Astrocyte of the hippocampus (primary cell): ENCODE results near the gene BCAS3.

ENCODE experiments used
- DNase-seq: peaks from one replicate; pipeline ENCODE4 v3.0.0; 2011; ENCODE audit warnings: low read depth, low spot score

BCAS3 gene

GRCh38 chr17:61393904-61394629 lies 716.4 kb downstream of the BCAS3 start:
- DNase-seq: no peak

GRCh38 chr17:61394630-61395408 lies 717.2 kb downstream of the BCAS3 start:
- no peak for DNase-seq

DNA sequence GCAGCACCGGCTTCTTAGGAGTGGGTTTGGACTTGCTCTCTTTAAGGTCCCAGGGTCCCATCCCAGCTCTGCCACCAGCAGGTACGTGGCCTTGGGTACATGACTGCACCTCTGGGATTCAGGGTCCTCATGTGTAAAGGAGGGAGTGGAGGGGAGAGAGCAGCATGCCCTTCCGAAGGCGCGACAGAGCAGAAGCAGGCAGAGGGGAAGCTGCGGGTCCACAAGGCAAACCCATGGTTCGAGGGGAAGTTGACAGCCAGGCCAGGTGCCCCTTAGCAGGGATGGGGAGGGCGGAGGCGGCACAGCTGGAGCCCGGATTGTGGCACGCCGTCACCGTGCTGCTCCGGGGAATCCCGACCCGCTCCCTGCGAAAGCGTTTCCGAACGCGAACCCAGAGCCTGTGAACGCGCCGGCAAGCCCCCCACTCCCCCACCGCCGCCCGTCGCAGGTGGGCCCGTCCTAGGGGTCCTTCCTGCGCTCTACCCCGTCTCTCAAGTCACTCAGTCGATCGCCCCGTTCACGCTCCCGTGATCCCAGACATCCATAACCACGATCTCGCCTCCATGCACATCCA lies 717.8 kb downstream of the BCAS3 start:
- no peak for DNase-seq

- DNase-seq: no peak
Measured at GRCh38 chr17:61395983-61396585, 718.4 kb downstream of the BCAS3 start.

- no peak for DNase-seq
Measured at GRCh38 chr17:61396586-61397085, 719.0 kb downstream of the BCAS3 start.

- DNase-seq: peak; percentile 55
Measured at GRCh38 chr17:61397086-61397842, 719.6 kb downstream of the BCAS3 start.

DNA sequence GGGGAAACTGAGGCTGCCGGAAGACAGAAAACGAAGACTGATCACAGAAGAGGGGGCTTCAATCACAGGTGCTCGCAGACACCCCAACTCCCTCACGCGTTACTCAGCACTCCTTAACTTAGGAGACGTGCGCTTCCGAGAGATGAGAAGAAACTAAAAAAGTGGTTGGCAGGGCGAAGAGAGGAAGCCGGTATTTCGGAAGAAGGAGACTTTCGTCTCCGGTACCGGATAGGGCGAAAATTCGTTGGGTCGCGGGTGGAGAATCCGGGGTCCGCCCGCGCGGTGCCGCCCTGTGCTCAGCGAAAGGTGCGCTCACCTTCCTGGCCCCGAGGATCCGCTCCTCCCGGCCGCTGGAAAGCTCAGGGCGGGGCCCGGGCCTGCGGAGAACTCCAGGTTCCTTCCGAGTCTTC lies 721.1 kb downstream of the BCAS3 start:
- DNase-seq: peak; percentile 37

GRCh38 chr17:61399131-61400065 lies 721.7 kb downstream of the BCAS3 start, which contains the start of gene TBX2:
TSS of gene TBX2 (plus strand) at chr17:61399843. CDS start at chr17:61400177, 334 bp downstream.
- DNase-seq: peak; percentile 93

DNA sequence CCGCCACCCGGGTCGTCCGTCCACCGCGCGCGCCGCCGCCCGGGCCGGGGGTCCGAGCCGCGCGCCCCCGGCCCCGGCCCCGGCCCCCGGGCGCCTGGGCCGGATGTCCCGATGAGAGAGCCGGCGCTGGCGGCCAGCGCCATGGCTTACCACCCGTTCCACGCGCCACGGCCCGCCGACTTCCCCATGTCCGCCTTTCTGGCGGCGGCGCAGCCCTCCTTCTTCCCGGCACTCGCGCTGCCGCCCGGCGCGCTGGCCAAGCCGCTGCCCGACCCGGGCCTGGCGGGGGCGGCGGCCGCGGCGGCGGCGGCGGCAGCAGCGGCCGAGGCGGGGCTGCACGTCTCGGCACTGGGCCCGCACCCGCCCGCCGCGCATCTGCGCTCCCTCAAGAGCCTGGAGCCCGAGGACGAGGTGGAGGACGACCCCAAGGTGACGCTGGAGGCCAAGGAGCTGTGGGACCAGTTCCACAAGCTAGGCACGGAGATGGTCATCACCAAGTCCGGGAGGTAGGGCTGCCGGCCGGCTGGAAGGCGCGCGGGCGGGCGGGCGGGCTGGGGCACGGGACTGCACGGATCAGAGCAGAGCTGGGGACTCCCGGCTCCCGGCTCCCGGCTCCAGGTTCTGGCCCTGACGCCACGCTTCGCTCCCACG lies 722.5 kb downstream of the BCAS3 start:
- peak; percentile 74 for DNase-seq

- peak; percentile 62 for DNase-seq
Measured at GRCh38 chr17:61400717-61401388, 723.2 kb downstream of the BCAS3 start.

DNA sequence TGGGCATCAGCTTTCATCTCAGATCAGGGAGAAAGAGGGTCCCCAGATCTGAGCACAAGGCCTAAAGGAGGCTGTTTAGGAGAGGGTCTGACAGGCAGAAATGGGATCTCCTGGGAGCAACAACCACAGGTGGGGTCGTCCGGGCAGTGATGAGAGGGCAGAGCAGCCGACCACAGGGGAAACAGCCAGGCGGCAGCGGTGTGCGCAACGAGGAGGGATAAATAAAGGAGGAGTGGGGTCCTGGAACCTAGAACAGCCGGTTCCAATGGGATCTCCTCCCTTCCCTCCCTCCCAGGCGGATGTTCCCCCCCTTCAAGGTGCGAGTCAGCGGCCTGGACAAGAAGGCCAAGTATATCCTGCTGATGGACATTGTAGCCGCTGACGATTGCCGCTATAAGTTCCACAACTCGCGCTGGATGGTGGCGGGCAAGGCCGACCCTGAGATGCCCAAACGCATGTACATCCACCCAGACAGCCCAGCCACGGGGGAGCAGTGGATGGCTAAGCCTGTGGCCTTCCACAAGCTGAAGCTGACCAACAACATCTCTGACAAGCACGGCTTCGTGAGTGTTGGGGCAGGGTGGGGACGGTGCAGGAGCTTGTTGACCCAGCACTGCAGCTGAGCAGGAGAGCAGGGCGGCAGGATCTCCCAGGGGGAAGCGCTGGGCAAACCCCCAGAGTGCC lies 723.9 kb downstream of the BCAS3 start:
- DNase-seq: peak; percentile 41

GRCh38 chr17:61402073-61402541 lies 724.5 kb downstream of the BCAS3 start:
- no peak for DNase-seq

- no peak for DNase-seq
Measured at GRCh38 chr17:61402978-61403800, 725.5 kb downstream of the BCAS3 start.

- DNase-seq: no peak
Measured at GRCh38 chr17:61403801-61404662, 726.4 kb downstream of the BCAS3 start.

- DNase-seq: no peak
Measured at GRCh38 chr17:61404663-61404912, 726.9 kb downstream of the BCAS3 start.

DNA sequence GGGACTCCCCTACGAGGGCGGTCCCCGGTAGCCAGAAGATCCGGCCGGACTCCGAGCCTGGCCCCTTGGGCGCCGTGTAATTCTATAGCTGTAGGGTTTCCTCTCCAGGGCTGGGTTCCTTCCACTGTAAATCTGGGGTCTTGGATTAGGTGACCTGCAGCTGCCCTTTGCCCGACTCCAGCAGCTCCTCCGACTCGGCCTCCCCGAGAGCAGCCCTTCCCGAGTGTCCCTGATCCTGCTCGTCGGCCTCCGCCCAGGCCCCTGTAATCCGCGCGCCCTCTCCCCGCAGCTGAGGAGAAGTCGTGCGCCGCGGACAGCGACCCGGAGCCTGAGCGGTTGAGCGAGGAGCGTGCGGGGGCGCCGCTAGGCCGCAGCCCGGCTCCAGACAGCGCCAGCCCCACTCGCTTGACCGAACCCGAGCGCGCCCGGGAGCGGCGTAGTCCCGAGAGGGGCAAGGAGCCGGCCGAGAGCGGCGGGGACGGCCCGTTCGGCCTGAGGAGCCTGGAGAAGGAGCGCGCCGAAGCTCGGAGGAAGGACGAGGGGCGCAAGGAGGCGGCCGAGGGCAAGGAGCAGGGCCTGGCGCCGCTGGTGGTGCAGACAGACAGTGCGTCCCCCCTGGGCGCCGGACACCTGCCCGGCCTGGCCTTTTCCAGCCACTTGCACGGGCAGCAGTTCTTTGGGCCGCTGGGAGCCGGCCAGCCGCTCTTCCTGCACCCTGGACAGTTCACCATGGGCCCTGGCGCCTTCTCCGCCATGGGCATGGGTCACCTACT lies 727.4 kb downstream of the BCAS3 start:
- DNase-seq: peak; percentile 16
